ENCODE measurements around the gene RPS3.

DNA sequence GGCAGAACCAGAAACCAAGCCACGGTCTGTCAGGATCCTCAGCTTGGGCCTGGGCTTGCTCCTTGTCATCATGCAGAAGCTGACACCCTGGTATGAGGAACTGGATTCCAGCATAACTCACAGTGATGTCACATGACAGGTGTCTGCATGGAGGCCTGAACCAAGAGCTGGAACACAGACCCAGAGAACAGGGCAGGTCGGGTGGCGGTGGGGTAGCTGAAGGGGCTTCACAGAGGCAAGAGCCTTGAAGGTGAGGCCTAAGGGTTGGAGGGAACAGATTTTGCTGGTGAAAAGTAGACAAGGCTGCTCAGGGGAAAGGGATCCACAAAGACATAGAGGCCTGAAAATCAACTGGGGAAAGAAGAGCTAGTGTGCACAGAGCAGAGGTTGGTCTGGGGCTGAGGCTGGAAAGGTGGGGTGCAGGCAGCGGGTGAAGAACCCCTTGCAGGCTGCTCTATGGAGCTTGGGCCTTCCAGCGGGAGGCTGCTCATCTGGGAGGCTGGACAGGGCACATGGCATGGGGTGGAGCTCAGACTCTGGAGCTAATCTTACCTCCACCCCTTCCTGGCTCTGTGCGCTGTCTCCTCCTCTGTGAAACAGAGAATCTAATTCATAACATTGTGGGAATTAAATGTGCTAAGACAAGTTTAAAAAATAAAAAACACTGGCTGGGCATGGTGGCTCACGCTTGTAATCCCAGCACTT, 18.4 kb upstream of the RPS3 start:
- TF ChIP-seq GATA2 (IDR thresholded peaks at IDR 0.05; ENCODE audit: low read depth, low read length) = no peak
- no peak for TF ChIP-seq GATA3 (IDR thresholded peaks at IDR 0.05; ENCODE audit: low read depth, low read length)
